HFFc6 (cell line): ENCODE measurements around the gene DISC1. TPM values are rescaled to one million over a fixed set of nuclear protein-coding genes. Genes with fewer than 3 reads are reported as not detected.
A peak's percentile ranks its signal among the peaks of the same experiment; 100 is the strongest.

Experiments used
- DNase-seq: peaks from one replicate; pipeline ENCODE4 v3.0.0-alpha.2; 2018
- H3K27ac Mint-ChIP-seq: 2 replicates; pipeline ENCODE4 v1.8.0; 2020; ENCODE audit warnings: mild to moderate bottlenecking, mixed read lengths
- H3K27me3 Mint-ChIP-seq: 2 replicates; pipeline ENCODE4 v1.8.0; 2021; ENCODE audit warnings: mild to moderate bottlenecking, moderate library complexity, mixed read lengths; ENCODE audit not compliant: insufficient read depth
- H3K36me3 Mint-ChIP-seq: 2 replicates; pipeline ENCODE4 v1.8.0; 2021; ENCODE audit warnings: low read depth, mixed read lengths
- H3K4me1 Mint-ChIP-seq: 2 replicates; pipeline ENCODE4 v1.8.0; 2020; ENCODE audit warnings: low read depth, mixed read lengths
- H3K4me3 Mint-ChIP-seq: 2 replicates; pipeline ENCODE4 v1.8.0; 2020; ENCODE audit warnings: mild to moderate bottlenecking, moderate library complexity, mixed read lengths
- H3K9me3 Mint-ChIP-seq: 2 replicates; pipeline ENCODE4 v1.8.0; 2020; ENCODE audit warnings: mild to moderate bottlenecking, mixed read lengths
- CTCF ChIP-seq: fragments of 200-600 bp; sonication (generic); IDR thresholded peaks from 2 replicates; pipeline ENCODE4 v1.5.0; 2021; ENCODE audit warnings: antibody characterized with exemption, mild to moderate bottlenecking
- long read RNA-seq: library from polyadenylated mRNA; unstranded; transcript quantifications from one replicate; pipeline ENCODE4 v2.0.0, GENCODE V29; 2019
- total RNA-seq, 6 experiments: library from RNA; stranded (reverse); fragmentation: NEBNext Ultra II Directional; extraction: Animal tissue kit (Norgen Biotek cat#: 25700); gene quantifications; 2 replicates in 1 of 6; 3 replicates in 5 of 6; pipeline ENCODE4 v1.2.3, GENCODE V29; 2021

DISC1 gene
- 1 to 10 TPM; 1.3 to 4.3 (median 1.9) TPM for total RNA-seq
- long read RNA-seq = 0 reads

- H3K9me3 Mint-ChIP-seq = no peaks in the 10 kb centered on the region
- peak; percentile 89 for DNase-seq
- peak within 1 kb of the TSS; percentile 90 for H3K4me3 Mint-ChIP-seq
- H3K27ac Mint-ChIP-seq = peak within 1 kb of the TSS; percentile 65
- H3K27me3 Mint-ChIP-seq = no peaks in the 10 kb centered on the region; the same call in none of the 2 replicates
- no peak for TF ChIP-seq CTCF
- H3K4me1 Mint-ChIP-seq = peaks cover 51% of the 10 kb centered on the region
- no peaks in the 10 kb centered on the region for H3K36me3 Mint-ChIP-seq
Measured at GRCh38 chr1:231626535-231626950, at the start of gene DISC1. Gene DISC1 (plus strand): TSS chr1:231626790. CDS start chr1:231626868, 78 bp downstream.

- DNase-seq = no peak
- Mint-ChIP-seq H3K4me3 (no peak overlapping the region), H3K27me3 (0 out of 2 replicates have a peak, but pooled peaks cover 1% of the 10 kb centered on the region), H3K27ac (no peak overlapping the region), H3K36me3 (no peaks in the 10 kb centered on the region), H3K4me1 (no peaks in the 10 kb centered on the region; the same call in 1 of the 2 replicates), H3K9me3 (no peaks in the 10 kb centered on the region)
- no peak for TF ChIP-seq CTCF
Measured at GRCh38 chr1:231576804-231577718, 49.5 kb upstream of the DISC1 start.

GRCh38 chr1:231580874-231581273 lies 45.7 kb upstream of the DISC1 start:
- Mint-ChIP-seq H3K27ac (no peak overlapping the region), H3K4me3 (no peak overlapping the region), H3K36me3 (no peaks in the 10 kb centered on the region)

GRCh38 chr1:231581859-231582258 lies 44.7 kb upstream of the DISC1 start:
- no peak for TF ChIP-seq CTCF
- H3K27me3 Mint-ChIP-seq = no peaks in the 10 kb centered on the region
- H3K9me3 Mint-ChIP-seq = no peaks in the 10 kb centered on the region
- no peaks in the 10 kb centered on the region for H3K36me3 Mint-ChIP-seq
- H3K4me1 Mint-ChIP-seq = peaks cover 12% of the 10 kb centered on the region
- H3K4me3 Mint-ChIP-seq = no peak overlapping the region
- no peak for DNase-seq
- no peak overlapping the region for H3K27ac Mint-ChIP-seq

More at GRCh38 chr1:231580874-231581273, 45.7 kb upstream of the DISC1 start:
- H3K9me3 Mint-ChIP-seq = no peaks in the 10 kb centered on the region
- peaks cover 12% of the 10 kb centered on the region for H3K4me1 Mint-ChIP-seq
- no peaks in the 10 kb centered on the region for H3K27me3 Mint-ChIP-seq
- DNase-seq = no peak
- no peak for TF ChIP-seq CTCF

GRCh38 chr1:231583376-231583775 lies 43.2 kb upstream of the DISC1 start:
- no peaks in the 10 kb centered on the region for H3K36me3 Mint-ChIP-seq
- peaks cover 12% of the 10 kb centered on the region for H3K4me1 Mint-ChIP-seq

More at GRCh38 chr1:231583376-231583775, 43.2 kb upstream of the DISC1 start:
- no peaks in the 10 kb centered on the region for H3K27me3 Mint-ChIP-seq
- no peak for TF ChIP-seq CTCF
- DNase-seq = no peak
- H3K4me3 Mint-ChIP-seq = no peak overlapping the region
- no peaks in the 10 kb centered on the region for H3K9me3 Mint-ChIP-seq
- H3K27ac Mint-ChIP-seq = no peak overlapping the region
